Chondrocyte (in vitro differentiated cells): ENCODE data around the gene LRFN2. TPM values are rescaled to one million over a fixed set of nuclear protein-coding genes. Genes with fewer than 3 reads are reported as not detected.

Experiments
- DNase-seq: peaks from one replicate; pipeline ENCODE4 v3.0.0; 2021; ENCODE audit warnings: mixed read lengths, low spot score
- H3K27ac Mint-ChIP-seq: one replicate; pipeline ENCODE4 v1.8.0; 2021; ENCODE audit warnings: mild to moderate bottlenecking, moderate library complexity, mixed read lengths; ENCODE audit not compliant: unreplicated experiment
- H3K27me3 Mint-ChIP-seq: 2 replicates; pipeline ENCODE4 v1.8.0; 2021; ENCODE audit warnings: low read depth, mixed read lengths
- H3K36me3 Mint-ChIP-seq: 2 replicates; pipeline ENCODE4 v1.8.0; 2021; ENCODE audit warnings: low read depth, mixed read lengths
- H3K4me1 Mint-ChIP-seq: 2 replicates; pipeline ENCODE4 v1.8.0; 2021; ENCODE audit warnings: low read depth, mild to moderate bottlenecking, mixed read lengths
- H3K4me3 Mint-ChIP-seq: one replicate; pipeline ENCODE4 v1.8.0; 2021; ENCODE audit warnings: mild to moderate bottlenecking, moderate library complexity, mixed read lengths; ENCODE audit not compliant: unreplicated experiment
- H3K9me3 Mint-ChIP-seq: 2 replicates; pipeline ENCODE4 v1.8.0; 2021; ENCODE audit warnings: low read depth, mixed read lengths
- total RNA-seq: library from RNA; stranded (reverse); gene quantifications from 3 replicates; pipeline ENCODE4 v1.2.1, GENCODE V29; 2021
- TF ChIP-seq, protein P1 (sequence below): fragments of 200-600 bp; sonication (generic); IDR thresholded peaks from 2 replicates; pipeline ENCODE4 v1.5.0; 2021; ENCODE audit warnings: antibody characterized with exemption, mild to moderate bottlenecking, moderate library complexity

LRFN2 gene
- total RNA-seq, 1 donor from 2014 or later = 0.05 TPM

GRCh38 chr6:40409716-40410397 is 177.3 kb downstream of the LRFN2 start:
- TF ChIP-seq, protein P1, sequence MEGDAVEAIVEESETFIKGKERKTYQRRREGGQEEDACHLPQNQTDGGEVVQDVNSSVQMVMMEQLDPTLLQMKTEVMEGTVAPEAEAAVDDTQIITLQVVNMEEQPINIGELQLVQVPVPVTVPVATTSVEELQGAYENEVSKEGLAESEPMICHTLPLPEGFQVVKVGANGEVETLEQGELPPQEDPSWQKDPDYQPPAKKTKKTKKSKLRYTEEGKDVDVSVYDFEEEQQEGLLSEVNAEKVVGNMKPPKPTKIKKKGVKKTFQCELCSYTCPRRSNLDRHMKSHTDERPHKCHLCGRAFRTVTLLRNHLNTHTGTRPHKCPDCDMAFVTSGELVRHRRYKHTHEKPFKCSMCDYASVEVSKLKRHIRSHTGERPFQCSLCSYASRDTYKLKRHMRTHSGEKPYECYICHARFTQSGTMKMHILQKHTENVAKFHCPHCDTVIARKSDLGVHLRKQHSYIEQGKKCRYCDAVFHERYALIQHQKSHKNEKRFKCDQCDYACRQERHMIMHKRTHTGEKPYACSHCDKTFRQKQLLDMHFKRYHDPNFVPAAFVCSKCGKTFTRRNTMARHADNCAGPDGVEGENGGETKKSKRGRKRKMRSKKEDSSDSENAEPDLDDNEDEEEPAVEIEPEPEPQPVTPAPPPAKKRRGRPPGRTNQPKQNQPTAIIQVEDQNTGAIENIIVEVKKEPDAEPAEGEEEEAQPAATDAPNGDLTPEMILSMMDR = no peak
- Mint-ChIP-seq H3K4me1 (peaks cover 24% of the 10 kb centered on the region), H3K27me3 (no peaks in the 10 kb centered on the region), H3K36me3 (no peaks in the 10 kb centered on the region), H3K9me3 (no peaks in the 10 kb centered on the region), H3K4me3 (no peak overlapping the region), H3K27ac (peak overlapping the region; percentile 20)
- DNase-seq = no peak

DNA sequence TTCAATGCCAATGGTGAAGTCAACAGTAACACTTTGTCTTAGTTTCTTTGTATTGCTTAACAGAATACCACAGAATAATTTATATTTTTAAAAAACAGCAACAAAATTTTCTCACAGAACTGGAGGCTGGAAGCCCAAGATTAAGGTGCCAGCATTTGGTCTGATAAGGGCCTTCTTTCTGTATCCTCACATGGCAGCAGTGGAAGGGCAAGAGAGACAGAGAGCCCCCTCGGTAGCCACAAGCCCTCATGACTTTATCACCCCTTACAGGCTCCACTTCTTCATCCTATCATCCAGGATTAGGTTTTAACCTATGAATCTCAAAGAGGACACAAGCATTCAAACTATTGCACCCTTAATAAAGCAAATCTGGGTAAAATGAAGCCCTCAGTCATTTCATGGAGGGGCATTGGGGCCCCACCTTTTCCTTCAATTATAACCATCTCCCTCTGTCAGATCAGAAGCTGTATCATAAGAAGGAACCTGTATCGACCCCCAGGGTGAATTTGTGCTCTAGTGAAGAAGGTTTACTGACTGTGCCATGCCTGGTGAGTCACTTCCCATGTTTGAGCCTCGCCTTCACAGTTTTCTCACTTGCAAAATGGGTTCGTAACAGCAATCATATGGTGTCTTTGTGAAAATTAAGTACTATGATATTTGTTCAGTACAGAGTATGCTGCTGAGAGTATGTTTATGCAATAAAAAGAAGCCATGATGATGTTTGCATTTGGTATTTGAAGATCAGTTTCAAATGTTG is 178.2 kb downstream of the LRFN2 start:
- H3K27ac Mint-ChIP-seq = no peak overlapping the region
- TF ChIP-seq, protein P1 = no peak

GRCh38 chr6:40407239-40407638 is 179.9 kb downstream of the LRFN2 start:
- no peak for DNase-seq
- no peaks in the 10 kb centered on the region for H3K27me3 Mint-ChIP-seq

More for the DNA sequence above, 178.2 kb downstream of the LRFN2 start:
- Mint-ChIP-seq H3K27me3 (no peaks in the 10 kb centered on the region), H3K36me3 (no peaks in the 10 kb centered on the region), H3K4me3 (no peak overlapping the region), H3K9me3 (no peaks in the 10 kb centered on the region), H3K4me1 (peaks cover 24% of the 10 kb centered on the region)
- DNase-seq = no peak

GRCh38 chr6:40406175-40406574 is 181.0 kb downstream of the LRFN2 start:
- H3K4me1 Mint-ChIP-seq = peaks cover 19% of the 10 kb centered on the region
- no peak for DNase-seq
- H3K9me3 Mint-ChIP-seq = no peaks in the 10 kb centered on the region
- no peaks in the 10 kb centered on the region for H3K36me3 Mint-ChIP-seq
- H3K27ac Mint-ChIP-seq = no peak overlapping the region
- H3K27me3 Mint-ChIP-seq = no peaks in the 10 kb centered on the region
- H3K4me3 Mint-ChIP-seq = no peak overlapping the region
- TF ChIP-seq, protein P1 = no peak

More at GRCh38 chr6:40407239-40407638, 179.9 kb downstream of the LRFN2 start:
- TF ChIP-seq, protein P1 = no peak
- H3K4me3 Mint-ChIP-seq = no peak overlapping the region
- H3K36me3 Mint-ChIP-seq = no peaks in the 10 kb centered on the region
- no peak overlapping the region for H3K27ac Mint-ChIP-seq
- H3K4me1 Mint-ChIP-seq = peaks cover 19% of the 10 kb centered on the region
- H3K9me3 Mint-ChIP-seq = no peaks in the 10 kb centered on the region

- Mint-ChIP-seq H3K4me1 (no peaks in the 10 kb centered on the region), H3K36me3 (no peaks in the 10 kb centered on the region), H3K27me3 (no peaks in the 10 kb centered on the region), H3K4me3 (no peak overlapping the region), H3K9me3 (no peaks in the 10 kb centered on the region), H3K27ac (no peak overlapping the region)
- DNase-seq = no peak
- TF ChIP-seq, protein P1 = no peak
These were observed 186.4 kb downstream of the LRFN2 start for GRCh38 chr6:40400738-40401137.
